KG1 (cell line): Measurements from ENCODE around the gene CNOT3.
"Not testable (repeated sequence)": the region's sequence is repeated elsewhere in the genome, so short reads cannot be mapped to it uniquely, and the experiment has no call there.

Experiments used
- DNase-seq: peaks from one replicate; lab custom pipeline; 2025; lab: John Stamatoyannopoulos, UW

The CNOT3 gene

GRCh38 chr19:54191811-54192453 is 54.4 kb downstream of the CNOT3 start:
- no peak for DNase-seq

GRCh38 chr19:54193011-54193410 is 55.4 kb downstream of the CNOT3 start:
- no peak for DNase-seq

GRCh38 chr19:54194463-54194862 is 56.9 kb downstream of the CNOT3 start:
- not testable (repeated sequence) for DNase-seq

- DNase-seq: no peak
These were observed 59.0 kb downstream of the CNOT3 start for GRCh38 chr19:54196536-54196935.

- DNase-seq: no peak
These were observed 59.6 kb downstream of the CNOT3 start for GRCh38 chr19:54197121-54197520.

GRCh38 chr19:54199401-54199800 is 61.8 kb downstream of the CNOT3 start:
- no peak for DNase-seq

- no peak for DNase-seq
These were observed 63.7 kb downstream of the CNOT3 start for GRCh38 chr19:54201172-54201701.

GRCh38 chr19:54201980-54202379 is 64.4 kb downstream of the CNOT3 start:
- no peak for DNase-seq

- DNase-seq: no peak
These were observed 65.6 kb downstream of the CNOT3 start for GRCh38 chr19:54203151-54203611.

- DNase-seq: no peak
These were observed 67.4 kb downstream of the CNOT3 start for GRCh38 chr19:54204767-54205468.
